Upper lobe of left lung (tissue), 4 donors: ENCODE data around the gene MRNIP.

ENCODE experiments used
- EP300 ChIP-seq, 4 donors: sonication (generic); formaldehyde crosslinking; IDR thresholded peaks; one replicate each; pipeline ENCODE4 v1.5.1; 2017; ENCODE audit warnings: antibody characterized with exemption in 4 of 4, control low read depth in 2 of 4
- POLR2A ChIP-seq, 4 donors: fragments of 450-650 bp; IDR thresholded peaks; one replicate each; pipeline ENCODE4 v1.5.1; 2016 to 2017; ENCODE audit warnings: antibody characterized with exemption in 4 of 4, mild to moderate bottlenecking in 2 of 4
- TF ChIP-seq, protein P1 (sequence below), 6 experiments: fragments of 450-650 bp in 4 of 6; fragments of 200-600 bp in 2 of 6; sonication (generic) in 2 of 6; IDR thresholded peaks; one replicate each; pipeline ENCODE4 v1.5.1; 2016 to 2019; ENCODE audit warnings: antibody characterized with exemption in 6 of 6

DNA sequence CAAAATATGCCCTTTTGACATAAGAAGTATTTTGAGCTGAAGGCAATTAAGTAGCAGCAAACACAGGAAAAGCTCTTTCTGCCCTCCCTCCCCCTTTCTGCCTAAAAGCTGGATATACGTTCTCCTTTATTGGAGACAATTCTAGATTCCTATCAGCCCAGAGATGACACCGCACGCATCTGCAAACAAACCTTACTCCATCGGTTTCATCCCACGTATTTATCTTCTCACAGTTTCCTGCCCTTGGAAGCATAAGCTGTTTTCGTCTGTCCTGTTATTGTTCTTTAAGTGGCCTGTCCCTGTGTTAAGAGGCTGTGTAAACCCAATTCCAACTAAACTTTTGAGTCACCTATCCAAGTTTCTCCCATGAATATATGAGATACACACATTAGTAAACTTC lies 37.2 kb upstream of the MRNIP start:
- TF ChIP-seq, protein P1, sequence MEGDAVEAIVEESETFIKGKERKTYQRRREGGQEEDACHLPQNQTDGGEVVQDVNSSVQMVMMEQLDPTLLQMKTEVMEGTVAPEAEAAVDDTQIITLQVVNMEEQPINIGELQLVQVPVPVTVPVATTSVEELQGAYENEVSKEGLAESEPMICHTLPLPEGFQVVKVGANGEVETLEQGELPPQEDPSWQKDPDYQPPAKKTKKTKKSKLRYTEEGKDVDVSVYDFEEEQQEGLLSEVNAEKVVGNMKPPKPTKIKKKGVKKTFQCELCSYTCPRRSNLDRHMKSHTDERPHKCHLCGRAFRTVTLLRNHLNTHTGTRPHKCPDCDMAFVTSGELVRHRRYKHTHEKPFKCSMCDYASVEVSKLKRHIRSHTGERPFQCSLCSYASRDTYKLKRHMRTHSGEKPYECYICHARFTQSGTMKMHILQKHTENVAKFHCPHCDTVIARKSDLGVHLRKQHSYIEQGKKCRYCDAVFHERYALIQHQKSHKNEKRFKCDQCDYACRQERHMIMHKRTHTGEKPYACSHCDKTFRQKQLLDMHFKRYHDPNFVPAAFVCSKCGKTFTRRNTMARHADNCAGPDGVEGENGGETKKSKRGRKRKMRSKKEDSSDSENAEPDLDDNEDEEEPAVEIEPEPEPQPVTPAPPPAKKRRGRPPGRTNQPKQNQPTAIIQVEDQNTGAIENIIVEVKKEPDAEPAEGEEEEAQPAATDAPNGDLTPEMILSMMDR (IDR thresholded peaks at IDR 0.05) = no peak
- no peak for TF ChIP-seq POLR2A (IDR thresholded peaks at IDR 0.05)
- TF ChIP-seq EP300 (IDR thresholded peaks at IDR 0.05) = no peak
